GM12878 (cell line): ENCODE data around the gene VAX1. TPM values are rescaled to one million over a fixed set of nuclear protein-coding genes. Genes with fewer than 3 reads are reported as not detected.

Source experiments
- ATAC-seq: fragments of 200-7000 bp; cut with Tn5 transposase; 3 replicates; pipeline ENCODE4 v1.9.1; 2020; ENCODE audit warnings: mild to moderate bottlenecking, moderate library complexity
- BruUV-seq: library from RNA; stranded (reverse); fragments of 400-500 nt; replicated peaks from 2 replicates; lab custom pipeline; 2021; lab: Mats Ljungman, UMichigan
- CTCF ChIA-PET: fragments of 300-600 bp; sonication (Branson Sonifier 250); formaldehyde crosslinking; extraction: SDS; loops from one replicate; lab custom pipeline; 2021; ENCODE audit warnings: inconsistent platforms; lab: Yijun Ruan, JAX
- POLR2A ChIA-PET: fragments of 350-600 bp; formaldehyde crosslinking; extraction: SDS; loops from one replicate; lab custom pipeline; 2021; ENCODE audit warnings: inconsistent platforms; lab: Charles Lee
- RAD21 ChIA-PET: fragments of 300-600 bp; sonication (Branson Sonifier 250); formaldehyde crosslinking; loops from one replicate; lab custom pipeline; 2023; ENCODE audit warnings: antibody characterized with exemption; ENCODE audit not compliant: unreplicated experiment; lab: Charles Lee
- SMC1A ChIA-PET: fragments of 300-600 bp; sonication (Branson Sonifier 250); formaldehyde crosslinking; loops from one replicate; lab custom pipeline; 2023; ENCODE audit not compliant: unreplicated experiment, uncharacterized antibody; lab: Charles Lee
- DNase-seq: peaks from one replicate; pipeline ENCODE4 v3.0.0-alpha.2; 2011; ENCODE audit warnings: low read depth, low spot score
- FAIRE-seq: peaks from 3 replicates; lab custom pipeline; 2011; peaks lifted over from hg19 to GRCh38; lab: Jason Lieb, UNC
- H2AFZ ChIP-seq: 2 replicates; pipeline ENCODE4 v1.6.0; 2011; ENCODE audit warnings: low read depth, low read length, control low read depth; ENCODE audit not compliant: control insufficient read depth
- H3K27ac ChIP-seq: 2 replicates; pipeline ENCODE4 v1.5.1; 2011; ENCODE audit warnings: control low read depth; ENCODE audit not compliant: control insufficient read depth, insufficient read depth
- H3K27me3 ChIP-seq, 2 experiments: replicated peaks in 1 of 2; 2 replicates each; pipeline versions ENCODE4 v1.6.0 to v1.6.1; 2011; ENCODE audit warnings: low read length in 1 of 2; ENCODE audit not compliant: control insufficient read depth in 2 of 2, insufficient read depth in 2 of 2
- H3K36me3 ChIP-seq, 2 experiments: 2 replicates each; pipeline ENCODE4 v1.5.1; 2011; ENCODE audit warnings: low read length in 1 of 2; ENCODE audit not compliant: control insufficient read depth in 2 of 2, insufficient read depth in 2 of 2
- H3K4me1 ChIP-seq: 2 replicates; pipeline ENCODE4 v1.6.1; 2011; ENCODE audit warnings: mild to moderate bottlenecking, low read length, moderate library complexity, mixed read lengths; ENCODE audit not compliant: control insufficient read depth, insufficient read depth
- H3K4me2 ChIP-seq: 2 replicates; pipeline ENCODE4 v1.6.0; 2011; ENCODE audit warnings: control low read depth; ENCODE audit not compliant: control insufficient read depth, insufficient read depth
- H3K4me3 ChIP-seq: fragments of 200-600 bp; sonication (generic); 2 replicates; pipeline ENCODE4 v1.5.1; 2016
- H3K79me2 ChIP-seq: 2 replicates; pipeline ENCODE4 v1.6.0; 2011; ENCODE audit warnings: low read length; ENCODE audit not compliant: control insufficient read depth, insufficient read depth
- H3K9ac ChIP-seq: 2 replicates; pipeline ENCODE4 v1.8.0; 2011; ENCODE audit warnings: low read length, control low read depth, mixed read lengths; ENCODE audit not compliant: control insufficient read depth, insufficient read depth
- H3K9me3 ChIP-seq: replicated peaks from 3 replicates; pipeline ENCODE4 v1.5.1; 2011; ENCODE audit warnings: mild to moderate bottlenecking, low read length; ENCODE audit not compliant: control insufficient read depth, insufficient read depth
- H4K20me1 ChIP-seq: 2 replicates; pipeline ENCODE4 v1.6.0; 2011; ENCODE audit not compliant: control insufficient read depth, insufficient read depth
- MEF2A ChIP-seq: IDR thresholded peaks from 2 replicates; pipeline ENCODE4 v1.6.1; 2011; ENCODE audit warnings: low read depth, mild to moderate bottlenecking, low read length, moderate library complexity; ENCODE audit not compliant: insufficient read depth
- PAX5 ChIP-seq: IDR thresholded peaks from 2 replicates; pipeline ENCODE4 v1.6.1; 2011; ENCODE audit warnings: low read depth, low read length, borderline replicate concordance
- SIN3A ChIP-seq: IDR thresholded peaks from 2 replicates; pipeline ENCODE4 v1.6.1; 2012; ENCODE audit warnings: low read depth, low read length, improper control_type of control experiment
- SIX5 ChIP-seq: IDR thresholded peaks from 2 replicates; pipeline ENCODE4 v1.6.1; 2011; ENCODE audit warnings: mild to moderate bottlenecking, low read depth, low read length, moderate library complexity; ENCODE audit not compliant: severe bottlenecking
- STAT1 ChIP-seq: fragments of 450-650 bp; conservative IDR thresholded peaks from 2 replicates; pipeline ENCODE4 v1.6.1; 2014; ENCODE audit warnings: antibody characterized with exemption, mild to moderate bottlenecking
- SUZ12 ChIP-seq: fragments of 200-600 bp; sonication (generic); IDR thresholded peaks from one replicate; pipeline ENCODE4 v1.6.1; 2018; ENCODE audit warnings: antibody characterized with exemption, mild to moderate bottlenecking; ENCODE audit not compliant: unreplicated experiment
- ZNF274 ChIP-seq: IDR thresholded peaks from one replicate; pipeline ENCODE4 v1.8.0; 2011; ENCODE audit not compliant: insufficient read length, insufficient read depth
- WGBS: methylation state at CpG from one replicate; pipeline ENCODE4 v1.1.6; 2016; ENCODE audit warnings: low lambda C conversion rate; ENCODE audit not compliant: insufficient replicate concordance, insufficient coverage; ENCODE audit errors: missing lambda C conversion rate; 5-methylcytosine and 5-hydroxymethylcytosine counted together
- in situ Hi-C: fragments of 300-500 bp; cut with MboI; formaldehyde crosslinking; loops from 9 replicates; pipeline ENCODE4 v1.14.3; 2018; ENCODE audit warnings: mixed read lengths
- intact Hi-C: fragments of 100-400 bp; cut with micrococcal nuclease; formaldehyde crosslinking; loops from one replicate; pipeline ENCODE4 v1.14.2; 2022; ENCODE audit not compliant: unreplicated experiment
- polyA plus RNA-seq, 11 experiments: library from polyadenylated mRNA; depleted of rRNA in 4 of 11; unstranded in 6 of 11; stranded (reverse) in 5 of 11; fragments of >200 nt; fragmentation: Nextera tagmentation in 4 of 11; fragmentation: Illumina TruSeq in 1 of 11; extraction: Ambion mirVana in 4 of 11; extraction: Trizol in 1 of 11; gene quantifications; 1 replicate in 1 of 11; 2 replicates in 10 of 11; pipeline versions ENCODE4 v1.2.1 to v1.2.3, GENCODE V29; 2011 to 2016; ENCODE audit warnings: inconsistent platforms in 2 of 11, missing spikeins in 2 of 11, low read depth in 1 of 11
- total RNA-seq, 4 experiments: library from RNA; depleted of rRNA in 3 of 4; stranded (reverse); fragments of >200 nt in 3 of 4; fragmentation: Illumina TruSeq in 1 of 4; extraction: Trizol in 1 of 4; gene quantifications; 2 replicates each; pipeline versions ENCODE4 v1.2.1 to v1.2.3, GENCODE V29; 2013 to 2021
- TF ChIP-seq, protein P1 (sequence below): IDR thresholded peaks from 2 replicates; pipeline ENCODE4 v1.6.1; 2011; ENCODE audit warnings: borderline replicate concordance, low read depth, mild to moderate bottlenecking, moderate library complexity, low read length; ENCODE audit not compliant: insufficient read depth, poor library complexity, severe bottlenecking
- TF ChIP-seq, protein P2 (sequence below): fragments of 450-650 bp; IDR thresholded peaks from 2 replicates; pipeline ENCODE4 v1.6.1; 2017; ENCODE audit warnings: antibody characterized with exemption, mild to moderate bottlenecking, moderate library complexity
- TF ChIP-seq, protein P3 (sequence below): fragments of 450-650 bp; formaldehyde crosslinking; IDR thresholded peaks from 2 replicates; pipeline ENCODE4 v1.4.0; 2022; ENCODE audit warnings: mild to moderate bottlenecking, moderate library complexity

Gene VAX1
- total and polyA plus RNA-seq, 10 of the 15 experiments (the other 5 are each of a cell fraction or from before 2014, with no cell fraction given): not detected

DNA sequence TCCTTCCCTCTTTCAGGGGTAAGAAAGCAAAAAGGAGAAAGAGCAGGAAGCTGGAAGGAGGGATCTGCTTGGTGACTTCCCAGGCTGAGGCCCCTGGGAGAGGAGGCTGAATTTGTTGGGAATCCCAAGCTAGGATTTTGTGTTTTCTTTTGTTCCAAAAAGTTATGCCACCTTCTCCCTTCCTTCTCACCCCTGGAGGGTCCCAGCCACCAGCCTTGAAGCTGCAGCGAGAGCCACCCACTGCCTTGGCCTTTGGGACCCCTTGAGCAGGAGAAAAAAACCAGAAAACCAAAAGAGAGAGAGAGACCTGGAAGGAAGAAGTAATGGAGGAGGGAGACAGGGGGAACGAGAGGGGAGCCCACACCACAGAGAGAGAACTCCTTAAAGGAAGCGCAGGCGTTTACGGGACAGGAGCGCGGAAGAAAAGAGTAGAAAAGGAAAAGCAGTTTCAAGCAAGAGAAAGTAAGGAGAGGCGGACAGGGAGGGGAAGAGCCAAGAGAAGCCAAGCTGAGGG is 7.2 kb downstream of the VAX1 start:
- DNase-seq: no peak
- no TSS peak for BruUV-seq
- H3K9ac ChIP-seq: no peak overlapping the region
- 27% methylated on average over 8 of the region's 8 CpGs for WGBS
- H3K79me2 ChIP-seq: no peaks in the 10 kb centered on the region
- TF ChIP-seq SUZ12: no peak
- TF ChIP-seq PAX5: no peak
- no peak for TF ChIP-seq STAT1
- TF ChIP-seq, protein P1, sequence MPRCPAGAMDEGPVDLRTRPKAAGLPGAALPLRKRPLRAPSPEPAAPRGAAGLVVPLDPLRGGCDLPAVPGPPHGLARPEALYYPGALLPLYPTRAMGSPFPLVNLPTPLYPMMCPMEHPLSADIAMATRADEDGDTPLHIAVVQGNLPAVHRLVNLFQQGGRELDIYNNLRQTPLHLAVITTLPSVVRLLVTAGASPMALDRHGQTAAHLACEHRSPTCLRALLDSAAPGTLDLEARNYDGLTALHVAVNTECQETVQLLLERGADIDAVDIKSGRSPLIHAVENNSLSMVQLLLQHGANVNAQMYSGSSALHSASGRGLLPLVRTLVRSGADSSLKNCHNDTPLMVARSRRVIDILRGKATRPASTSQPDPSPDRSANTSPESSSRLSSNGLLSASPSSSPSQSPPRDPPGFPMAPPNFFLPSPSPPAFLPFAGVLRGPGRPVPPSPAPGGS: no peak
- no peak for TF ChIP-seq SIX5
- TF ChIP-seq SIN3A: no peak
- TF ChIP-seq MEF2A: no peak
- TF ChIP-seq, protein P2, sequence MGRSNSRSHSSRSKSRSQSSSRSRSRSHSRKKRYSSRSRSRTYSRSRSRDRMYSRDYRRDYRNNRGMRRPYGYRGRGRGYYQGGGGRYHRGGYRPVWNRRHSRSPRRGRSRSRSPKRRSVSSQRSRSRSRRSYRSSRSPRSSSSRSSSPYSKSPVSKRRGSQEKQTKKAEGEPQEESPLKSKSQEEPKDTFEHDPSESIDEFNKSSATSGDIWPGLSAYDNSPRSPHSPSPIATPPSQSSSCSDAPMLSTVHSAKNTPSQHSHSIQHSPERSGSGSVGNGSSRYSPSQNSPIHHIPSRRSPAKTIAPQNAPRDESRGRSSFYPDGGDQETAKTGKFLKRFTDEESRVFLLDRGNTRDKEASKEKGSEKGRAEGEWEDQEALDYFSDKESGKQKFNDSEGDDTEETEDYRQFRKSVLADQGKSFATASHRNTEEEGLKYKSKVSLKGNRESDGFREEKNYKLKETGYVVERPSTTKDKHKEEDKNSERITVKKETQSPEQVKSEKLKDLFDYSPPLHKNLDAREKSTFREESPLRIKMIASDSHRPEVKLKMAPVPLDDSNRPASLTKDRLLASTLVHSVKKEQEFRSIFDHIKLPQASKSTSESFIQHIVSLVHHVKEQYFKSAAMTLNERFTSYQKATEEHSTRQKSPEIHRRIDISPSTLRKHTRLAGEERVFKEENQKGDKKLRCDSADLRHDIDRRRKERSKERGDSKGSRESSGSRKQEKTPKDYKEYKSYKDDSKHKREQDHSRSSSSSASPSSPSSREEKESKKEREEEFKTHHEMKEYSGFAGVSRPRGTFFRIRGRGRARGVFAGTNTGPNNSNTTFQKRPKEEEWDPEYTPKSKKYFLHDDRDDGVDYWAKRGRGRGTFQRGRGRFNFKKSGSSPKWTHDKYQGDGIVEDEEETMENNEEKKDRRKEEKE: no peak
- TF ChIP-seq ZNF274: no peak
- TF ChIP-seq, protein P3, sequence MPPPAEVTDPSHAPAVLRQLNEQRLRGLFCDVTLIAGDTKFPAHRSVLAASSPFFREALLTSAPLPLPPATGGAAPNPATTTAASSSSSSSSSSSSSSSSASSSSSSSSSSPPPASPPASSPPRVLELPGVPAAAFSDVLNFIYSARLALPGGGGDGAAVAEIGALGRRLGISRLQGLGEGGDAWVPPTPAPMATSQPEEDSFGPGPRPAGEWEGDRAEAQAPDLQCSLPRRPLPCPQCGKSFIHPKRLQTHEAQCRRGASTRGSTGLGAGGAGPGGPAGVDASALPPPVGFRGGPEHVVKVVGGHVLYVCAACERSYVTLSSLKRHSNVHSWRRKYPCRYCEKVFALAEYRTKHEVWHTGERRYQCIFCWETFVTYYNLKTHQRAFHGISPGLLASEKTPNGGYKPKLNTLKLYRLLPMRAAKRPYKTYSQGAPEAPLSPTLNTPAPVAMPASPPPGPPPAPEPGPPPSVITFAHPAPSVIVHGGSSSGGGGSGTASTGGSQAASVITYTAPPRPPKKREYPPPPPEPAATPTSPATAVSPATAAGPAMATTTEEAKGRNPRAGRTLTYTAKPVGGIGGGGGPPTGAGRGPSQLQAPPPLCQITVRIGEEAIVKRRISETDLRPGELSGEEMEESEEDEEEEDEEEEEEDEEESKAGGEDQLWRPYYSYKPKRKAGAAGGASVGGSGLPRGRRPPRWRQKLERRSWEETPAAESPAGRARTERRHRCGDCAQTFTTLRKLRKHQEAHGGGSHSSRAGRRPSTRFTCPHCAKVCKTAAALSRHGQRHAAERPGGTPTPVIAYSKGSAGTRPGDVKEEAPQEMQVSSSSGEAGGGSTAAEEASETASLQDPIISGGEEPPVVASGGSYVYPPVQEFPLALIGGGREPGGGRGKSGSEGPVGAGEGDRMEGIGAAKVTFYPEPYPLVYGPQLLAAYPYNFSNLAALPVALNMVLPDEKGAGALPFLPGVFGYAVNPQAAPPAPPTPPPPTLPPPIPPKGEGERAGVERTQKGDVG (CRISPR knock-in tag): no peak
- TF ChIP-seq, all 136 proteins: peak for 0
- ChIA-PET SMC1A (interaction anchor here (0.7 kb wide), 1 partner anchor 19 kb away, joined by 3 read pairs; no protein-coding TSS in a partner anchor), POLR2A (no interaction called here), CTCF (interaction anchor here (1.8 kb wide), 1 partner anchor 44 kb away, joined by 5 read pairs; no protein-coding TSS in a partner anchor), RAD21 (no interaction called here)
- Histone ChIP-seq H3K9me3 (no peaks in the 10 kb centered on the region; the same call in 2 of the 3 replicates), H3K36me3 (no peaks in the 10 kb centered on the region), H2AFZ (no peak overlapping the region), H3K4me3 (no peak overlapping the region), H3K4me1 (no peaks in the 10 kb centered on the region), H3K4me2 (no peak overlapping the region), H3K27ac (no peak overlapping the region), H4K20me1 (no peaks in the 10 kb centered on the region), H3K27me3 (peaks cover 9 to 22% of the 10 kb centered on the region in 2 experiments)
- FAIRE-seq (no peak), ATAC-seq (no peak)
- in situ Hi-C loops: no loop called here
- intact Hi-C loops: no loop called here
